Heart right ventricle (tissue), 16 donors: ENCODE data around the gene ERCC6L2. TPM values are rescaled to one million over a fixed set of nuclear protein-coding genes. Genes with fewer than 3 reads are reported as not detected.

Source experiments
- ATAC-seq, 8 donors: fragments of 200-7000 bp; cut with Tn5 transposase; one replicate each; pipeline ENCODE4 v1.9.1; 2020; ENCODE audit warnings: mild to moderate bottlenecking in 8 of 8, moderate library complexity in 8 of 8, moderate number of reproducible peaks in 1 of 8
- DNase-seq, 2 donors: peaks; one replicate each; pipeline ENCODE4 v3.0.0-alpha.2; 2020
- H3K27ac ChIP-seq, 10 donors: fragments of 200-600 bp; sonication (generic) in 2 of 10; one replicate each; pipeline versions ENCODE4 v1.5.0 to v1.8.0; 2020 to 2022; ENCODE audit warnings: mild to moderate bottlenecking in 3 of 10
- H3K27me3 ChIP-seq, 7 donors: fragments of 200-600 bp; one replicate each; pipeline ENCODE4 v1.8.0; 2021 to 2022; ENCODE audit warnings: mild to moderate bottlenecking in 2 of 7
- H3K36me3 ChIP-seq, 9 donors: fragments of 200-600 bp; sonication (generic) in 1 of 9; one replicate each; pipeline versions ENCODE4 v1.5.0 to v1.8.0; 2020 to 2022; ENCODE audit warnings: mild to moderate bottlenecking in 2 of 9
- H3K4me1 ChIP-seq, 9 donors: fragments of 200-600 bp; sonication (generic) in 1 of 9; one replicate each; pipeline versions ENCODE4 v1.5.0 to v1.8.0; 2020 to 2022; ENCODE audit warnings: mild to moderate bottlenecking in 4 of 9
- H3K4me3 ChIP-seq, 10 donors: fragments of 200-600 bp; sonication (generic) in 2 of 10; one replicate each; pipeline versions ENCODE4 v1.5.0 to v1.8.0; 2020 to 2022; ENCODE audit warnings: mild to moderate bottlenecking in 7 of 10, moderate library complexity in 2 of 10
- H3K9me3 ChIP-seq, 11 donors: fragments of 200-600 bp in 10 of 11; sonication (generic) in 2 of 11; one replicate each; pipeline versions ENCODE4 v1.5.0 to v1.8.0; 2013 to 2022; ENCODE audit warnings: mild to moderate bottlenecking in 2 of 11, control low read depth in 1 of 11, moderate library complexity in 1 of 11
- WGBS, 2 donors: extraction: QIAGEN DNeasy Blood & Tissue Kit; methylation state at CpG; one replicate each; pipeline ENCODE4 v1.1.7; 2013; ENCODE audit warnings: inconsistent platforms in 1 of 2; 5-methylcytosine and 5-hydroxymethylcytosine counted together
- intact Hi-C, 10 donors: fragments of 100-400 bp; cut with DNase I; formaldehyde crosslinking; loops; one replicate each; pipeline versions ENCODE4 v1.11.1 to v1.14.2; 2022
- polyA plus RNA-seq, 2 donors: library from polyadenylated mRNA; stranded (reverse); fragments of 200-250 nt; gene quantifications; one replicate each; pipeline ENCODE4 v1.2.3, GENCODE V29; 2013
- total RNA-seq, 10 donors: library from RNA; stranded (reverse); fragmentation: NEBNext Ultra II Directional in 3 of 10; extraction: Animal tissue kit (Norgen Biotek cat#: 25700) in 3 of 10; gene quantifications; one replicate each; pipeline versions ENCODE4 v1.2.1 to v1.2.4, GENCODE V29; 2021 to 2023
- TF ChIP-seq, protein P1 (sequence below), 9 donors: fragments of 200-600 bp; sonication (generic) in 2 of 9; IDR thresholded peaks; one replicate each; pipeline versions ENCODE4 v1.5.0 to v1.8.0; 2021 to 2022; ENCODE audit warnings: antibody characterized with exemption in 9 of 9, mild to moderate bottlenecking in 5 of 9, moderate library complexity in 1 of 9
- donor health status: Arrhythmogenic right ventricular cardiomyopathy.
- donor health status: ischemic (EF 13 %, LVEDD 7.1; RV severe dilation, severe dysfunction).
- donor health status: healthy with polysubstance abuse.
- donor health status: DM: no; HTN: yes; CAD: no.
- donor health status: DM: no; HTN: no; CAD: no.
- donor health status: ischemic (EF 25% LVEDD 6.9; RV normal size, moderate dysfunction).
- donor health status: ischemic (EF 25% LVEDD 5.7; RV mildly dilated, moderate dysfunction).
- donor health status: healthy.
- donor health status: DM: yes; HTN: yes; CAD: no.
- donor health status: Ischemic cardiomyopathy.
- donor health status: ischemic (EF 35%, LVEDD 5.7; RV mildly dilated, moderate dysfunction).
- donor health status: nonischemic (EF 11% LVEDD 7.7; RV severe dilation, severe dysfunction).
- donor health status: DM: yes; HTN: yes; CAD: no.
- donor health status: PGD.
- donor health status: ischemic (EF 29% LVEDD 5.4; RV normal size, mild dysfunction).
- donor health status: nonischemic (EF 23%, LVEDD 6.1; RV moderate dilation, normal function).

Gene ERCC6L2
- total and polyA plus RNA-seq, 12 donors, result 4.6 to 37.5 (median 26.4) TPM

DNA sequence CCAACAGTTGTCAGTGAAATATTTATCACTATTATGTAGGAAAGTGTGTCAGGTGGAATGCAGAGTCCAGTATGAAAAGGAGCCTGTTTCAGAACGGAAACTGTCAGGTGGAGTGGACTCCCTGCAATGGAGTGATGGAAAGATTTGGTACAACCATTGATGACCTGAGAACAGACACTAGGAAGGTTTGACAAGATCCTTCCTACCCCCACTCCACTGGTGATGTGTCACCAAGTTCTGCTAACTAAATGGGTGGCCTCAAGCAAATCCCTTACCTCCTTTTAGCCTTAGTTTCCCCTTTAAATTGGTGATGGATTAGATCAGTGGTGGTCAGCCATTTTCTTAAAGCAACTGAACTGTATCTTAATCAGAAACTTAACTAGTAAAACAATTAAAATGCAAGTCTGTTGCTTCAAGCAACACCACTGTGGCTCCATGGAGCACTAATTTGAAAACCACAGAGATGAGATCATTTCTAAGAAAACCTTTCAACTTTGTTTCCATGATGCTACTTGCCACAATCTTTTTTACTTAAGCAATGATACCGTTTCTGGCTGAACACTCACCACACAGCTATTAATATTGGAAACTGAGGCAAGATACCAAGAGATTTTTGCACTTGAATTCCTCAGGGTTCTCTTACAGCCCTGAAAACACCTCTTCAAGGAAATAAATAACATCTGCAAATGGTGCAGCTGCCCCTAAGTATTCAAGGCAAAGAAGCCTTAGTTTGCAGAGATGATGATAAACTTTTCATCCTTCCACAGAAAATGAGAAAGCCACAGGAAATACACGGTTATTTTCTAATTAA is 140.6 kb downstream of the ERCC6L2 start:
- Histone ChIP-seq H3K27me3 (peaks cover 0 to 23% (median 18%) of the 10 kb centered on the region in 7 donors), H3K4me1 (peaks cover 0 to 11% (median 9%) of the 10 kb centered on the region in 9 donors), H3K9me3 (no peaks in the 10 kb centered on the region), H3K4me3 (no peak overlapping the region), H3K36me3 (peaks cover 0 to 40% (median 0%) of the 10 kb centered on the region in 9 donors), H3K27ac (peak overlapping the region in 1 of 10 donors; percentile 73)
- TF ChIP-seq, protein P1, sequence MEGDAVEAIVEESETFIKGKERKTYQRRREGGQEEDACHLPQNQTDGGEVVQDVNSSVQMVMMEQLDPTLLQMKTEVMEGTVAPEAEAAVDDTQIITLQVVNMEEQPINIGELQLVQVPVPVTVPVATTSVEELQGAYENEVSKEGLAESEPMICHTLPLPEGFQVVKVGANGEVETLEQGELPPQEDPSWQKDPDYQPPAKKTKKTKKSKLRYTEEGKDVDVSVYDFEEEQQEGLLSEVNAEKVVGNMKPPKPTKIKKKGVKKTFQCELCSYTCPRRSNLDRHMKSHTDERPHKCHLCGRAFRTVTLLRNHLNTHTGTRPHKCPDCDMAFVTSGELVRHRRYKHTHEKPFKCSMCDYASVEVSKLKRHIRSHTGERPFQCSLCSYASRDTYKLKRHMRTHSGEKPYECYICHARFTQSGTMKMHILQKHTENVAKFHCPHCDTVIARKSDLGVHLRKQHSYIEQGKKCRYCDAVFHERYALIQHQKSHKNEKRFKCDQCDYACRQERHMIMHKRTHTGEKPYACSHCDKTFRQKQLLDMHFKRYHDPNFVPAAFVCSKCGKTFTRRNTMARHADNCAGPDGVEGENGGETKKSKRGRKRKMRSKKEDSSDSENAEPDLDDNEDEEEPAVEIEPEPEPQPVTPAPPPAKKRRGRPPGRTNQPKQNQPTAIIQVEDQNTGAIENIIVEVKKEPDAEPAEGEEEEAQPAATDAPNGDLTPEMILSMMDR (IDR thresholded peaks at IDR 0.05), result no peak
- WGBS, 2 donors, result 91% methylated on average over 3 of the region's 3 CpGs
- ATAC-seq, result no peak
- no peak for DNase-seq
- intact Hi-C loops, result no loop called here
